GM20000 (cell line): Measurements from ENCODE around the gene CPT1B.
"Not testable (repeated sequence)": the region's sequence is repeated elsewhere in the genome, so short reads cannot be mapped to it uniquely, and the experiment has no call there.

Source experiments
- DNase-seq: peaks from one replicate; pipeline ENCODE4 v3.0.0; 2012; ENCODE audit warnings: low spot score
- CTCF ChIP-seq: IDR thresholded peaks from 2 replicates; pipeline ENCODE4 v1.5.1; 2012; ENCODE audit warnings: mild to moderate bottlenecking, control low read depth; ENCODE audit errors: extremely low read depth, missing control alignments

The CPT1B gene

DNA sequence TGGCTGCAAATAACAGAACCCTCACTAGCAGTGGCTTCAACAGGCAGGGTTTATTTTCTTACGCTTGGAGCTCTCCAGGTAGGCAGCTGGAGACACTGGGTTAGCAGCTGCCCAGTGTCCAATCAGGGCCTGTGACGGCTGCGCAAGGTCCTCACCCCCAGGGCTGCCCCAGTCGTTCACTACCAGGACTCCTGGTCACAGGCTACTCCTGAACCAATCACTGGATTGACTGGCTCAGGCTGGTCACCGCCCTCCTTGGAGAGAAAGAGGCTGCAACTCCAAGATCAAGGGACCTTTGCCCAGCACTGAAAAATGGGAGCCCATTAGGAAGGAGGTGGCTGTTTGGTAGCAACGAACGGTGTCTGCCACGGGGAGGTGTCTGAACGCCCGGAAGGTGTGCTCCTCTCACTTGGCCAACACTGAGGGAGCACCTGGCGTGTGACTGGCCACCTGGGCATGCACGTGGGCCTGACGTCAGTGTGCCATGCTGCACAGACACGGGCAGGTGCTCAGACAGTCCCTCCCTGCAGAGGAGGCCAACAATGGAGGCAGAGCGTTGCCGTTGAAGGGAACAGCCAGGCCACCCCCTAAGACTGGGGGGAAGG, 44.6 kb upstream of the CPT1B start:
- DNase-seq, result no peak
- no peak for TF ChIP-seq CTCF

DNA sequence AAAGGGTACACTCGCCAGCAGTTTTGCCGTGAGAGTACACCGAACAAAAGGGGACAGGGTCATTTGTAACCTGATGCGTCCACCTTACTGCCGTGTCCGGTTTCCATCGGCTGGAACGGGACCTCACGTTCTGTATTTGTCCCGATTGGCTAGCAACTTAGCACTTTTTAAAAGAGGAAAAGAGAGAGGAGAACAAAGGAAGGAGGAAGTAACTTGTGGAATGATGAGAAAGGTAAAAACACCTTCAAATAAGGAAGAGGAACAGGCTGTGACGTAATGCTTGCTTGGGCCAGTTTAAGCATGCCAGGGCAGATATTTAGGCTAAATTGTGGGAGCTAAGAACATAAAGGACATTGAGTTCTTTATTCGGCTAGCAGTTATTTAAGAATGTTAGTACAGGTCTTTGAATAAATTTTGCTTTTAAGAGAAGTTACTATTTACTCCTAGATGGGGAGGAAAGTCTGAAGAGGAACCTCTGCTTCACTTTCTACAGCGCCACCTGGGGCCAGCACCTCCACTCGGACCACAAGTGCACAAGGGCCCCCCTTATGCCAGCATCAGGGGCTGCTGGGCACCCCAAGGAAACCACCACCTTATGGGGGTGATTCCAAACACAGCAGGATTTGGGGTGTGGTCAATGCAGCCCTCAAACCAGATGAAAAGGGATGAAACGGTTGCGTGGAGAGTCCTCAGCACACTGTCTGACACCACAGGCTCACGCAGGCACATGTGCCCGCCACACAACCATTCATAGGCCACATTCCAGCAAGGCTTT, 43.9 kb upstream of the CPT1B start:
- TF ChIP-seq CTCF, result peak; percentile 55
- peak; percentile 37 for DNase-seq

- DNase-seq, result peak; percentile 73
- no peak for TF ChIP-seq CTCF
Measured at GRCh38 chr22:50621356-50621880, 43.2 kb upstream of the CPT1B start.

GRCh38 chr22:50620593-50621355, 42.5 kb upstream of the CPT1B start:
- DNase-seq, result peak; percentile 89
- no peak for TF ChIP-seq CTCF

GRCh38 chr22:50614296-50614695, 36.1 kb upstream of the CPT1B start:
- DNase-seq, result not testable (repeated sequence)

DNA sequence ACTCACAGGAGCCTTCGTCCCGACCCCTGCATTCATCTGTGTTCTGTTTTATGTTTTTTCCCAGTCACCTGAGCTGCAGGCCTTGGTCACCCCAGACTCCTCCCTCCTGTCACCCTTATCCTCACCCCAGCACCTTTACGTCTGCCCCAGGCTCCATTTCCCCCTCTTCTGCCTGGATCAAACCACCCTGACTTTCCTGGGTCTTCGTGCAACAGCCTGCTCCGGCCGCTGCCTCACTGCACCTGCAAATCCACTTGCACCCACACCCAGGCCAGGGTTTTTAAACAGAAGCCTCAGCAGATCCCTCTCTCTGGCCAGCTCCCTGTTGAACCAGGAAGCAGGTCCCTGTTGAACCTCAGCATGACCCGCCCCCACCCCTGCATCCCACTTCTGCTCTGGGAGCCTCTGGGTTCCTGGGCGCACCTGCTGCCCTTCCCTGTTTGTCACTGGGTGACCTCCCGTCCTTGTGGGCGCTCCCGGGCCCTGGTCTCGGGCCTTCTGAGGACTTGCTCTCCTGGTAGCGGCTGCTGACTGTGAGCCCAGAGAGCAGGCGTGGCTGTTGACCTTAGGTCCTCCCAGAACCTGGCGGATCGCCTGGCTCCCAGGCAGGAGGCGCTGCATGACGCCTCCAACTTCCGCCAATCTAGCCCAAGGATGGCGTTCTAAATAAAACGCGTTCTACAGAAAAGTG, 35.2 kb upstream of the CPT1B start:
- no peak for DNase-seq
- TF ChIP-seq CTCF, result no peak

DNA sequence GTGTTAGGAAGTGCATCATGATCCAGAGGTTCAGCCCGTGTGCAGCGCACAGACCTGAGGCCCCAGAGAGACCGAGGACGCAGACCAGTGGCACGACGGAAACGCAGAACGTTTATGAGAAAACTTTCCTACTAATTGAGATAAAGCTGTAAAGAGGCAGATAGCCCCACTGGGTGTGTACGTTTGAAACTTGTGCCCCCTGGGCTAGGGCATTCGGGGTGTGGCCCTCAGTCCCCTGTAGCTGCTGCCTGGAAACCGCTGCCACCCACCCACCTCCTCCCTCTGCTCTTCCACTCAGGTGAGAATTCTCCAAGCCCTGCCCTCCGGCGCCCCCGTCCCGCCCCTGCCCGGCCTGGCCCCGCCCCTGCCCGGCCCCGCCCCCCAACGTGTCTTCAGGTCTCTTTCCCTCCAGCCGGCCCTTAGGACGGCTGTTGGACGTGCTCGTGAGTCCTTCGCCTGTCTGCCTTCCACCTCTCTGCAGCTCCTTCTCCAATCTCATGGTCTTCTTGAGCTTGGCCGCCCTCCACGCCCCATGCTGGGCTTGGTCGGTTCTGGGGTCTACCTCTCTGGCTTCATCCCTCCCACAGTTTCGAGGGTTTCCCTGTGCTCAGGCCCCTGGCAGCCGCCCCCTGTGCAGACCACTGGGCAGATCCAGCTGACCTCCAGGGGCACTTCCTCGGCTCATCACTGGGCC, 34.4 kb upstream of the CPT1B start:
- no peak for TF ChIP-seq CTCF
- DNase-seq, result peak; percentile 52
